Fibroblast of lung (primary cell): ENCODE measurements around the gene ADRB1. TPM values are rescaled to one million over a fixed set of nuclear protein-coding genes. Genes with fewer than 3 reads are reported as not detected.
A peak's percentile ranks its signal among the peaks of the same experiment; 100 is the strongest.

Experiments used
- DNase-seq, 2 donors: peaks; one replicate each; pipeline versions ENCODE4 v3.0.0 to v3.0.0-alpha.2; 2010; ENCODE audit warnings: low read depth in 2 of 2
- H2AFZ ChIP-seq: 2 replicates; pipeline ENCODE4 v1.5.1; 2012; ENCODE audit warnings: low read length, control low read depth, inconsistent platforms
- H3K27ac ChIP-seq: 2 replicates; pipeline ENCODE4 v1.5.1; 2011; ENCODE audit warnings: low read length, control low read depth; ENCODE audit not compliant: insufficient read depth
- H3K27me3 ChIP-seq: 2 replicates; pipeline ENCODE4 v1.5.1; 2011; ENCODE audit warnings: mild to moderate bottlenecking, low read length; ENCODE audit not compliant: control insufficient read depth, insufficient read depth
- H3K36me3 ChIP-seq: 2 replicates; pipeline ENCODE4 v1.5.1; 2011; ENCODE audit warnings: low read length; ENCODE audit not compliant: control insufficient read depth, insufficient read depth
- H3K4me1 ChIP-seq: 2 replicates; pipeline ENCODE4 v1.5.1; 2011; ENCODE audit warnings: low read length; ENCODE audit not compliant: control insufficient read depth, insufficient read depth; ENCODE audit errors: extremely low read depth
- H3K4me2 ChIP-seq: 2 replicates; pipeline ENCODE4 v1.5.1; 2011; ENCODE audit warnings: low read length, control low read depth; ENCODE audit not compliant: insufficient read depth; ENCODE audit errors: extremely low read depth
- H3K4me3 ChIP-seq, 4 experiments: fragments of 200-600 bp in 1 of 4; sonication (generic) in 1 of 4; replicated peaks in 1 of 4; 2 replicates each; pipeline ENCODE4 v1.5.1; 2011 to 2016; ENCODE audit warnings: low read length in 4 of 4, low read depth in 3 of 4, mild to moderate bottlenecking in 3 of 4, control low read depth in 2 of 4, inconsistent platforms in 1 of 4, mixed read lengths in 1 of 4; ENCODE audit not compliant: insufficient read depth in 1 of 4; ENCODE audit errors: control extremely low read depth in 1 of 4
- H3K79me2 ChIP-seq: 2 replicates; pipeline ENCODE4 v1.5.1; 2012; ENCODE audit warnings: mild to moderate bottlenecking, low read length, inconsistent platforms; ENCODE audit not compliant: control insufficient read depth, insufficient read depth
- H3K9ac ChIP-seq: 2 replicates; pipeline ENCODE4 v1.5.1; 2011; ENCODE audit warnings: mild to moderate bottlenecking, low read length, control low read depth; ENCODE audit not compliant: insufficient read depth
- H3K9me3 ChIP-seq: 2 replicates; pipeline ENCODE4 v1.5.1; 2012; ENCODE audit warnings: low read depth, low read length; ENCODE audit not compliant: control insufficient read depth, insufficient read depth
- H4K20me1 ChIP-seq: 2 replicates; pipeline ENCODE4 v1.5.1; 2011; ENCODE audit warnings: low read length; ENCODE audit not compliant: control insufficient read depth, insufficient read depth; ENCODE audit errors: extremely low read depth
- CTCF ChIP-seq, 2 donors: IDR thresholded peaks in 1 of 2; conservative IDR thresholded peaks in 1 of 2; 1 replicate in 1 of 2; 2 replicates in 1 of 2; pipeline ENCODE4 v1.5.1; 2011 to 2012; ENCODE audit warnings: low read length in 2 of 2, control low read depth in 1 of 2, inconsistent platforms in 1 of 2, low read depth in 1 of 2, mild to moderate bottlenecking in 1 of 2
- EZH2 ChIP-seq: IDR thresholded peaks from 2 replicates; pipeline ENCODE4 v1.5.1; 2012; ENCODE audit warnings: low read length, control low read depth, mild to moderate bottlenecking; ENCODE audit errors: missing control alignments
- polyA minus RNA-seq: library from RNA; depleted of rRNA, polyadenylated mRNA; stranded (reverse); fragments of >200 nt; gene quantifications from 2 replicates; pipeline ENCODE4 v1.2.3, GENCODE V29; 2011; ENCODE audit warnings: low replicate concordance
- polyA plus RNA-seq, 2 donors: library from polyadenylated mRNA; depleted of rRNA in 1 of 2; stranded (reverse) in 1 of 2; unstranded in 1 of 2; fragments of >200 nt; gene quantifications; 2 replicates each; pipeline ENCODE4 v1.2.1, GENCODE V29; 2011 to 2012; ENCODE audit warnings: missing spikeins in 1 of 2
- total RNA-seq: library from RNA; depleted of rRNA; stranded (reverse); fragments of >200 nt; gene quantifications from 2 replicates; pipeline ENCODE4 v1.2.1, GENCODE V29; 2014

The ADRB1 gene
- total RNA-seq (not detected in 2 replicates), polyA plus RNA-seq (not detected in 2 replicates), polyA minus RNA-seq (not detected in 2 replicates)
- not detected in 2 replicates for polyA plus RNA-seq (2012)

GRCh38 chr10:114043532-114044246 is at the start of gene ADRB1:
ADRB1 (plus strand) TSS chr10:114043866; CDS start chr10:114044133, 267 bp downstream.
- DNase-seq = peak; percentile 25 to 48
- Histone ChIP-seq H3K79me2 (no peaks in the 10 kb centered on the region), H4K20me1 (no peaks in the 10 kb centered on the region), H3K27me3 (peaks cover 31% of the 10 kb centered on the region), H3K4me1 (no peaks in the 10 kb centered on the region), H3K27ac (no peak within 1 kb of the TSS), H2AFZ (no peak within 1 kb of the TSS), H3K36me3 (no peaks in the 10 kb centered on the region), H3K4me3 (peak within 1 kb of the TSS in 2 of 4 experiments; percentile 17 to 18), H3K4me2 (no peak within 1 kb of the TSS), H3K9ac (no peak within 1 kb of the TSS), H3K9me3 (no peaks in the 10 kb centered on the region)
- TF ChIP-seq CTCF (conservative IDR thresholded peaks at IDR 0.05 in 1 of 2, IDR thresholded peaks at IDR 0.05 in 1 of 2; ENCODE audit: low read depth in 1 of 2, low read length in 2 of 2) (no peak), EZH2 (no peak)

GRCh38 chr10:113995201-113995600 is 48.5 kb upstream of the ADRB1 start:
- H3K27me3 ChIP-seq = no peaks in the 10 kb centered on the region

GRCh38 chr10:113997428-113997827 is 46.2 kb upstream of the ADRB1 start:
- Histone ChIP-seq H2AFZ (no peak overlapping the region), H3K27ac (no peak overlapping the region), H3K27me3 (no peaks in the 10 kb centered on the region), H3K9ac (no peak overlapping the region), H3K4me3 (no peak overlapping the region), H4K20me1 (no peaks in the 10 kb centered on the region), H3K4me1 (no peaks in the 10 kb centered on the region), H3K9me3 (no peaks in the 10 kb centered on the region), H3K79me2 (no peaks in the 10 kb centered on the region), H3K4me2 (no peak overlapping the region), H3K36me3 (no peaks in the 10 kb centered on the region)
- DNase-seq = no peak
- TF ChIP-seq EZH2 (no peak), CTCF (conservative IDR thresholded peaks at IDR 0.05 in 1 of 2, IDR thresholded peaks at IDR 0.05 in 1 of 2; ENCODE audit: low read depth in 1 of 2, low read length in 2 of 2) (no peak)

More at GRCh38 chr10:113995201-113995600, 48.5 kb upstream of the ADRB1 start:
- H4K20me1 ChIP-seq = no peaks in the 10 kb centered on the region
- H3K36me3 ChIP-seq = no peaks in the 10 kb centered on the region
- no peak for TF ChIP-seq CTCF (conservative IDR thresholded peaks at IDR 0.05 in 1 of 2, IDR thresholded peaks at IDR 0.05 in 1 of 2; ENCODE audit: low read depth in 1 of 2, low read length in 2 of 2)
- TF ChIP-seq EZH2 = no peak
- H3K27ac ChIP-seq = no peak overlapping the region
- H3K79me2 ChIP-seq = no peaks in the 10 kb centered on the region
- H3K4me1 ChIP-seq = no peaks in the 10 kb centered on the region
- H3K4me3 ChIP-seq = no peak overlapping the region
- no peak for DNase-seq
- H3K9ac ChIP-seq = no peak overlapping the region
- H3K4me2 ChIP-seq = no peak overlapping the region
- no peak overlapping the region for H2AFZ ChIP-seq
- no peaks in the 10 kb centered on the region for H3K9me3 ChIP-seq
